Measurements from ENCODE around the gene PKN2. TPM values are rescaled to one million over a fixed set of nuclear protein-coding genes. Genes with fewer than 3 reads are reported as not detected.

PKN2 gene
- total and polyA plus RNA-seq, 2 of the 8 experiments (the other 6 are each of a cell fraction or from before 2014, with no cell fraction given) = 7.8 to 32.0 TPM

GRCh38 chr1:88851303-88852063, 167.4 kb downstream of the PKN2 start:
- ChIA-PET CTCF (ENCODE audit: partially characterized antibody) (interaction anchor here (1.1 to 4.4 kb wide), 5 partner anchors 11 to 196 kb away, joined by 3 to 33 read pairs (median 5); no protein-coding TSS in a partner anchor), POLR2A (ENCODE audit: partially characterized antibody) (no interaction called here)
- H4K8ac ChIP-seq (ENCODE audit: extremely low read depth, insufficient read depth, low read length) = no peak overlapping the region
- H3K18ac ChIP-seq (ENCODE audit: extremely low read depth, low read length) = no peak overlapping the region
- no peaks in the 10 kb centered on the region for H3K27me3 ChIP-seq (replicated peaks in 1 of 4; ENCODE audit: control insufficient read depth in 3 of 4, extremely low read depth in 1 of 4, insufficient read depth in 3 of 4, low read length in 3 of 4)
- H3K23me2 ChIP-seq (ENCODE audit: low read depth, low read length) = no peaks in the 10 kb centered on the region; the same call in 1 of the 2 replicates
- H3K4me2 ChIP-seq (ENCODE audit: insufficient read depth in 1 of 2, low read depth in 2 of 2, low read length in 2 of 2) = no peak overlapping the region
- no peaks in the 10 kb centered on the region for H3K4me1 ChIP-seq (replicated peaks in 1 of 4; ENCODE audit: control insufficient read depth in 3 of 4, insufficient read depth in 4 of 4, low read length in 3 of 4)
- no peak overlapping the region for H3K23ac ChIP-seq (ENCODE audit: insufficient read length)
- H4K91ac ChIP-seq (replicated peaks; ENCODE audit: insufficient read length, low read length) = no peak overlapping the region
- no peak overlapping the region for H3K56ac ChIP-seq (replicated peaks; ENCODE audit: insufficient read length, low read depth, low read length)
- H3K4me3 ChIP-seq (ENCODE audit: extremely low read depth in 1 of 4, insufficient read depth in 2 of 4, low read depth in 3 of 4, low read length in 4 of 4) = no peak overlapping the region
- no peak overlapping the region for H2BK12ac ChIP-seq (ENCODE audit: low read depth, low read length)
- H2BK5ac ChIP-seq (ENCODE audit: low read depth, low read length) = no peak overlapping the region
- H3K4ac ChIP-seq (replicated peaks; ENCODE audit: insufficient read length, low read depth, low read length) = no peak overlapping the region
- FAIRE-seq = no peak
- H2AK5ac ChIP-seq (ENCODE audit: low read depth, low read length) = no peak overlapping the region
- no peak overlapping the region for H2BK120ac ChIP-seq (replicated peaks; ENCODE audit: low read depth, low read length)
- no peaks in the 10 kb centered on the region for H3K79me1 ChIP-seq (ENCODE audit: low read depth, low read length)
- no peak overlapping the region for H4K5ac ChIP-seq (ENCODE audit: insufficient read length, low read depth, low read length)
- no peaks in the 10 kb centered on the region for H4K20me1 ChIP-seq (replicated peaks in 1 of 2; ENCODE audit: control insufficient read depth in 1 of 2, insufficient read depth in 2 of 2, low read length in 2 of 2)
- H2BK15ac ChIP-seq (ENCODE audit: low read length) = no peak overlapping the region
- TF ChIP-seq SIRT6 (IDR thresholded peaks at IDR 0.05; ENCODE audit: low read length) = no peak
- TF ChIP-seq CBX8 (IDR thresholded peaks at IDR 0.05; ENCODE audit: borderline replicate concordance, low read depth, low read length) = no peak
- TF ChIP-seq GABPA (IDR thresholded peaks at IDR 0.05; ENCODE audit: borderline replicate concordance, insufficient read depth, low read length) = no peak
- TF ChIP-seq KDM1A (IDR thresholded peaks at IDR 0.05; ENCODE audit: borderline replicate concordance, low read length) = no peak
- TF ChIP-seq JUND (IDR thresholded peaks at IDR 0.05; ENCODE audit: low read length) = no peak
- no peak for DNase-seq (ENCODE audit: low read depth in 1 of 2, low spot score in 2 of 2)
- no peak overlapping the region for H2BK20ac ChIP-seq (ENCODE audit: low read length)
- H3K27ac ChIP-seq (ENCODE audit: low read depth, low read length) = no peak overlapping the region
- peaks cover 0 to 11% (median 0%) of the 10 kb centered on the region in 4 experiments; a peak in 1 of 8 replicates for H3K36me3 ChIP-seq (ENCODE audit: control insufficient read depth in 2 of 4, insufficient read depth in 4 of 4, low read length in 3 of 4)
- H3K9ac ChIP-seq (replicated peaks in 1 of 4; ENCODE audit: extremely low read depth in 1 of 4, low read depth in 3 of 4, low read length in 3 of 4) = no peak overlapping the region
- 85% methylated on average over 6 of the region's 6 CpGs; no CpG with 5 or more reads in 1 of the 2 experiments for WGBS, 2 experiments (ENCODE audit: extremely low coverage in 1 of 2, insufficient coverage in 1 of 2, insufficient read length in 1 of 2, insufficient replicate concordance in 2 of 2, low coverage in 1 of 2, low lambda C conversion rate in 2 of 2, missing lambda C conversion rate in 1 of 2)
- no peak overlapping the region for H2AFZ ChIP-seq (ENCODE audit: low read length)
- no peaks in the 10 kb centered on the region for H3K79me2 ChIP-seq (ENCODE audit: control insufficient read depth in 1 of 2, insufficient read depth in 2 of 2, low read length in 2 of 2)
- no peak overlapping the region for H3K14ac ChIP-seq (ENCODE audit: insufficient read length)
- H3K9me3 ChIP-seq (ENCODE audit: insufficient read depth in 2 of 2, low read depth in 1 of 2, low read length in 1 of 2) = no peaks in the 10 kb centered on the region

Measured in H1 (cell line).